NCI-H1417 (cell line): Measurements from ENCODE around the gene TFEC.
"Not testable (repeated sequence)": the region's sequence is repeated elsewhere in the genome, so short reads cannot be mapped to it uniquely, and the experiment has no call there.

Experiments used
- DNase-seq, 3 experiments: peaks; one replicate each; lab custom pipeline; 2025; lab: John Stamatoyannopoulos, UW

TFEC gene

GRCh38 chr7:115929736-115930135 lies 100.8 kb downstream of the TFEC start:
- not testable (repeated sequence) for DNase-seq

DNA sequence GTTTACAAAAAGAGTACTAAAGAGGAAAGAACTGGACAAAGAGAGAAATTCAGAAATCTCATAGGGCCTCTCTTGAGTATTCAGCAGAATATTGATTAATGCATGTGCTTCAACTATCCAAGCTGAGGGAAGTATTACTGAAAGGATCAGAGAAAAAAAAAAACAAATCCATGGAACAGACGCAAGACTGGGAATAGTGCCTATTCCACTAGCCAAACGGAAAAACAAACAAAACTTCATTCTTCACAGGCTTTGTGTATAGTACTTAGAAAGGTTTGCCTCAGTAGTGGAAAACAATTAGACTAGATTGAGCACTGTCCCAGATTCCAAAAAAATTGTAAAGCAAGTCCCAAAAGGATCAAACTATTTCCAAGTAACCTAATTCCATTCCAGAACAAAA lies 106.2 kb downstream of the TFEC start:
- DNase-seq = no peak

DNA sequence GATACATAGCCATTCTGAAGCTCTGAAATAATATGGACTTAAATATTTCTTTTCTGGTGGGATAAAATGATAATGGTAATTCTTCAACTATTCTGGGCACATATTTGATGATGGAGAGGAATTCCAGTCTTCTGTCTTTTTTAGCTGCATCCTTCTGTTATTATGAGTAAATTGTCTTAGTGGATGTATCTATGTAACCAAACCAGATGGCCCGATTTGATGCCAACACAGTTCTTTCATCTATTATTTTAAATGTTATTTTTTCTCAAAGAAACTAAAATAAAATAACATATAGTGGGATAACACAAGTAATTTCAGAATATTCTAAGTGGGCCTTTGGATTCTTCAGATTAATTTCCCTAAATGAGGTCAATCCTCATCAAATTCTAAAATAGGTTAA lies 110.2 kb downstream of the TFEC start:
- no peak for DNase-seq

GRCh38 chr7:115914951-115915350 lies 115.6 kb downstream of the TFEC start:
- no peak for DNase-seq

DNA sequence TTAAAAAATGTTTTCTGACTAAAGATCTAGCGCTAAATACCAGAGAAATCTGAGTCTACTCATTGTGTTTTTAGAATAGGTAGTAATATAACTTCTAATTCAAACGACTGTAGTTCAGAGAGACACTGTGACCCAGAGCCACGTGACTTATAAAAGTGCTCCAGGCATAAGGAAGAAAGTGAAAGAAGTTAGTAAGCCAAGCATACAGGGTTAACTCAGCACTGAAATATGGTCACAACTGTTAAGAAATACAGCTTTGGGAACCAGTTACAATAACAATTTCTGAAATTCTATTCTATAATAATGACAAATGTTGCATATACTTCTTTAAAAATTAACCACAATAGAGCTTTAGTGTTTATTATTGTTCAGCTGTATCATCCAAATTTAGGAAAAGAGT lies 119.1 kb downstream of the TFEC start:
- DNase-seq = no peak

- DNase-seq = peak; percentile 55 to 88 (median 73)
These were observed 119.9 kb downstream of the TFEC start for GRCh38 chr7:115910541-115911164.

DNA sequence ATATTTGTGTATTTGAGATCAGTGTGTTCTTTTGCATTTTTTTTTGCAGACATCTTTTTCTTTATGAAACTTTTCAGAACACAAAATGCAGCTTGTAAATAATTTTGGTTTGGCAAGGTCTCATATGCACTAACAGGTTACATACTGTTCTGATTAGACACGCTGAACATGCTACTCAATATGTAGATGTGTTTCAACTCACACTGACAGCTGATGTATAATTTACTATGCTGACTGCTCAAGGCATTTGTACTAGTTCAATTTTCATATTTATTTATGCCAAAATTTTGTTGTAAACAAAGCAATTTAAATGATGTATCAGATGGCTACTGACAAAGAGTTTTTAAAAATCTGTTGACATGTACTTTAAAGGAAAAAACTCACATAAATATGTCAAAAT lies 123.8 kb downstream of the TFEC start:
- no peak for DNase-seq

- no peak for DNase-seq
These were observed 140.9 kb downstream of the TFEC start for GRCh38 chr7:115889669-115889984.

- DNase-seq = no peak
These were observed 141.4 kb downstream of the TFEC start for GRCh38 chr7:115888981-115889668.

DNA sequence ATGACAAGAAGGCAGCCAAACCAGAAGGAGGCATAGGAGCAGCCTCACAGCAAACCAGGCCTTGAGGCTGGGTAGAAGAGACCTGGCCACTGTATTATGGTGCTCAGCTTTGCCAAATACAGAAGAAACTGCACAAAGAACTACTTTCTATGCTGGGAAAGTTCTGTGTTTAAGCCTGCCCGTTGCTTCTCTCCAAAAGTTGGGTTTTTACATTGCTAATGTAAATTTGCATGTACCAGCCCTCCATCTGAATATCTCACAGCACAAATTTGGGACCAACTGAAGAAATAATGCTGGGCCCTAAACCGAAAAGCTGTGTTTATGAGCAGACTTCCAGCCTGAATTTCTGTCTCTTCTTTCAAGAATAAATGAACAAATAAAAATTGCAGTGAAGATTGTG lies 145.0 kb downstream of the TFEC start:
- DNase-seq = no peak
